H9 (cell line): ENCODE results near the gene PROSER1. TPM values are rescaled to one million over a fixed set of nuclear protein-coding genes. Genes with fewer than 3 reads are reported as not detected.

Source experiments
- DNase-seq: peaks from one replicate; pipeline ENCODE4 v3.0.0-alpha.2; 2017
- H2AFZ ChIP-seq: one replicate; pipeline ENCODE4 v1.6.1; 2013; ENCODE audit warnings: mild to moderate bottlenecking, low read length, control low read depth, moderate library complexity
- H2AK5ac ChIP-seq: 2 replicates; pipeline ENCODE4 v1.6.1; 2013; ENCODE audit warnings: low read length, control low read depth, mixed read lengths; ENCODE audit not compliant: insufficient read length
- H2BK120ac ChIP-seq: one replicate; pipeline ENCODE4 v1.6.1; 2013; ENCODE audit warnings: low read depth, mild to moderate bottlenecking, low read length, control low read depth, inconsistent platforms; ENCODE audit not compliant: poor library complexity, severe bottlenecking
- H2BK12ac ChIP-seq: 2 replicates; pipeline ENCODE4 v1.6.1; 2013; ENCODE audit warnings: low read length, control low read depth, mixed read lengths, low read depth; ENCODE audit not compliant: insufficient read length
- H2BK15ac ChIP-seq: 2 replicates; pipeline ENCODE4 v1.6.1; 2013; ENCODE audit warnings: low read depth, low read length, control low read depth
- H2BK20ac ChIP-seq: one replicate; pipeline ENCODE4 v1.6.1; 2013; ENCODE audit warnings: low read depth, mild to moderate bottlenecking, low read length, control low read depth, inconsistent platforms; ENCODE audit not compliant: poor library complexity, severe bottlenecking
- H2BK5ac ChIP-seq: 2 replicates; pipeline ENCODE4 v1.6.1; 2013; ENCODE audit warnings: low read length, control low read depth, mixed read lengths; ENCODE audit not compliant: insufficient read length
- H3K14ac ChIP-seq: 2 replicates; pipeline ENCODE4 v1.6.1; 2013; ENCODE audit warnings: low read length, control low read depth; ENCODE audit not compliant: insufficient read depth
- H3K18ac ChIP-seq: 2 replicates; pipeline ENCODE4 v1.6.1; 2013; ENCODE audit warnings: low read depth, mild to moderate bottlenecking, mixed read lengths, low read length, control low read depth; ENCODE audit not compliant: insufficient read length
- H3K23ac ChIP-seq: 2 replicates; pipeline ENCODE4 v1.6.1; 2013; ENCODE audit warnings: low read length, control low read depth, mixed read lengths, low read depth; ENCODE audit not compliant: insufficient read length
- H3K23me2 ChIP-seq: 2 replicates; pipeline ENCODE4 v1.6.1; 2013; ENCODE audit warnings: low read depth, mild to moderate bottlenecking, mixed read lengths, low read length, control low read depth; ENCODE audit not compliant: insufficient read length, poor library complexity, severe bottlenecking
- H3K27ac ChIP-seq: 2 replicates; pipeline ENCODE4 v1.5.1; 2013; ENCODE audit warnings: low read length, control low read depth, mixed read lengths, low read depth; ENCODE audit not compliant: insufficient read length
- H3K27me3 ChIP-seq: 2 replicates; pipeline ENCODE4 v1.6.1; 2013; ENCODE audit warnings: low read length, control low read depth, inconsistent platforms; ENCODE audit not compliant: insufficient read depth
- H3K4ac ChIP-seq: 2 replicates; pipeline ENCODE4 v1.6.1; 2013; ENCODE audit warnings: low read depth, mild to moderate bottlenecking, control low read depth, inconsistent platforms, low read length, moderate library complexity
- H3K4me1 ChIP-seq: 2 replicates; pipeline ENCODE4 v1.6.1; 2013; ENCODE audit warnings: low read length, control low read depth, inconsistent platforms; ENCODE audit not compliant: insufficient read depth
- H3K4me2 ChIP-seq: 2 replicates; pipeline ENCODE4 v1.6.1; 2013; ENCODE audit warnings: low read length, control low read depth, mixed read lengths; ENCODE audit not compliant: insufficient read length, insufficient read depth
- H3K56ac ChIP-seq: 2 replicates; pipeline ENCODE4 v1.6.1; 2013; ENCODE audit warnings: low read depth, mild to moderate bottlenecking, mixed read lengths, low read length, control low read depth; ENCODE audit not compliant: insufficient read length
- H3K79me1 ChIP-seq: 2 replicates; pipeline ENCODE4 v1.6.1; 2013; ENCODE audit warnings: low read depth, mild to moderate bottlenecking, moderate library complexity, low read length, control low read depth, inconsistent platforms; ENCODE audit not compliant: insufficient read depth, poor library complexity, severe bottlenecking
- H3K79me2 ChIP-seq: 2 replicates; pipeline ENCODE4 v1.6.1; 2013; ENCODE audit warnings: low read length, control low read depth, inconsistent platforms; ENCODE audit not compliant: insufficient read depth
- H3K9ac ChIP-seq: 2 replicates; pipeline ENCODE4 v1.6.1; 2013; ENCODE audit warnings: low read length, control low read depth, mixed read lengths; ENCODE audit not compliant: insufficient read length; ENCODE audit errors: extremely low read depth
- H3K9me3 ChIP-seq: one replicate; pipeline ENCODE4 v1.6.1; 2013; ENCODE audit warnings: low read depth, low read length, inconsistent platforms; ENCODE audit not compliant: control insufficient read depth
- H3T11ph ChIP-seq: one replicate; pipeline ENCODE4 v1.6.1; 2013; ENCODE audit warnings: mild to moderate bottlenecking, low read length, control low read depth, inconsistent platforms
- H4K20me1 ChIP-seq: one replicate; pipeline ENCODE4 v1.6.1; 2013; ENCODE audit not compliant: control insufficient read depth, insufficient read length, insufficient read depth
- H4K5ac ChIP-seq: 2 replicates; pipeline ENCODE4 v1.6.1; 2013; ENCODE audit warnings: low read depth, mild to moderate bottlenecking, mixed read lengths, low read length, control low read depth; ENCODE audit not compliant: insufficient read length
- H4K8ac ChIP-seq: replicated peaks from 2 replicates; pipeline ENCODE4 v1.6.1; 2013; ENCODE audit warnings: low read length, control low read depth, mixed read lengths, low read depth; ENCODE audit not compliant: insufficient read length
- H4K91ac ChIP-seq: 2 replicates; pipeline ENCODE4 v1.6.1; 2013; ENCODE audit warnings: low read depth, mild to moderate bottlenecking, moderate library complexity, mixed read lengths, low read length, control low read depth; ENCODE audit not compliant: insufficient read length
- H3K27ac Mint-ChIP-seq, 3 experiments: 2 replicates in 2 of 3; 3 replicates in 1 of 3; pipeline ENCODE4 v1.8.0; 2020 to 2021; ENCODE audit warnings: mixed read lengths in 3 of 3, mild to moderate bottlenecking in 1 of 3, moderate library complexity in 1 of 3
- H3K27me3 Mint-ChIP-seq: 2 replicates; pipeline ENCODE4 v1.8.0; 2021; ENCODE audit warnings: low read depth, mild to moderate bottlenecking, moderate library complexity, mixed read lengths
- H3K36me3 Mint-ChIP-seq, 3 experiments: 2 replicates in 2 of 3; 3 replicates in 1 of 3; pipeline ENCODE4 v1.8.0; 2020 to 2021; ENCODE audit warnings: low read depth in 3 of 3, mixed read lengths in 3 of 3; ENCODE audit not compliant: insufficient read depth in 1 of 3
- H3K4me1 Mint-ChIP-seq, 2 experiments: 2 replicates each; pipeline ENCODE4 v1.8.0; 2020; ENCODE audit warnings: mixed read lengths in 2 of 2
- H3K4me3 Mint-ChIP-seq, 2 experiments: 2 replicates in 1 of 2; 3 replicates in 1 of 2; pipeline ENCODE4 v1.8.0; 2020 to 2021; ENCODE audit warnings: mild to moderate bottlenecking in 2 of 2, mixed read lengths in 2 of 2, moderate library complexity in 1 of 2
- H3K9me3 Mint-ChIP-seq, 2 experiments: 2 replicates in 1 of 2; 3 replicates in 1 of 2; pipeline ENCODE4 v1.8.0; 2020; ENCODE audit warnings: mild to moderate bottlenecking in 2 of 2, mixed read lengths in 2 of 2, moderate library complexity in 1 of 2
- WGBS: extraction: QIAGEN DNeasy Blood & Tissue Kit; methylation state at CpG from one replicate; pipeline ENCODE4 v1.1.7; 2013; ENCODE audit warnings: missing lambda C conversion rate, low lambda C conversion rate, mixed read lengths; ENCODE audit not compliant: insufficient read length; ENCODE audit errors: extremely low coverage; 5-methylcytosine and 5-hydroxymethylcytosine counted together
- total RNA-seq: library from RNA; stranded (reverse); gene quantifications from 2 replicates; pipeline ENCODE4 v1.2.1, GENCODE V29; 2021
- TF ChIP-seq, protein P1 (sequence below): fragments of 200-600 bp; sonication (generic); conservative IDR thresholded peaks from 3 replicates; pipeline ENCODE4 v1.8.0; 2021; ENCODE audit warnings: antibody characterized with exemption, mild to moderate bottlenecking

The PROSER1 gene
- total RNA-seq, 1 experiment from 2014 or later = 84.6 TPM

DNA sequence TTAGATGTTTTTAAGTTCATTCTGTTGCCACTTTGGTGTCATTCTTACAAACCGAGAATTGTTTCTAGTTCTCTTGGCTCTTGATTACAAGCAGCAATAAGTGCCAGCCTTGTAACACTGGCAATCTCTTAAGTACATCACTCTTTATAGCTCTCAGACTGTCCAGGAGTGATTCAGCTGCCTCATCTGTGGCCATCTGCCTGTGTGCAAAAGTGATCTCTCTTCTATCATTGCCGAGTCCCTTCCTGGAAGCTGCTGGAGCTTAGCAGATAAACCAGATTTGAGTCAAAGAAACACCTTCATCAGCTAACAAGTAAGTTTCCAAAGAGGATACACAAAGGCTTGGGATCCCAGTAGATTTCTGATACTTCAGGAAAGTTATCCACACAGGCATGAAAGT is 70.4 kb downstream of the PROSER1 start:
- Histone ChIP-seq H3K27ac (no peak overlapping the region), H3K23ac (no peak overlapping the region), H3K9ac (no peak overlapping the region), H3K79me2 (no peaks in the 10 kb centered on the region), H2BK20ac (no peak overlapping the region), H3K27me3 (no peaks in the 10 kb centered on the region), H3T11ph (no peak overlapping the region), H2AFZ (no peak overlapping the region), H4K91ac (no peak overlapping the region), H3K18ac (no peak overlapping the region), H4K8ac (no peak overlapping the region), H4K5ac (no peak overlapping the region), H3K56ac (no peak overlapping the region), H2BK12ac (no peak overlapping the region), H3K4me2 (no peak overlapping the region), H2BK120ac (no peak overlapping the region), H3K79me1 (no peaks in the 10 kb centered on the region), H3K9me3 (no peaks in the 10 kb centered on the region), H2AK5ac (no peak overlapping the region), H3K4me1 (peaks cover 4% of the 10 kb centered on the region; the same call in 1 of the 2 replicates), H3K14ac (no peak overlapping the region), H3K23me2 (no peaks in the 10 kb centered on the region), H3K4ac (no peak overlapping the region), H4K20me1 (no peaks in the 10 kb centered on the region), H2BK15ac (no peak overlapping the region), H2BK5ac (no peak overlapping the region)
- WGBS = no CpG with 5 or more reads among the region's 2 CpGs
- Mint-ChIP-seq H3K27me3 (no peaks in the 10 kb centered on the region), H3K4me3 (no peak overlapping the region), H3K4me1 (peaks cover 19 to 27% of the 10 kb centered on the region in 2 experiments), H3K27ac (no peak overlapping the region; a peak in 1 of 7 replicates), H3K36me3 (no peaks in the 10 kb centered on the region; a peak in 1 of 7 replicates), H3K9me3 (peaks cover 0 to 4% of the 10 kb centered on the region in 2 experiments; a peak in 2 of 5 replicates)
- TF ChIP-seq, protein P1, sequence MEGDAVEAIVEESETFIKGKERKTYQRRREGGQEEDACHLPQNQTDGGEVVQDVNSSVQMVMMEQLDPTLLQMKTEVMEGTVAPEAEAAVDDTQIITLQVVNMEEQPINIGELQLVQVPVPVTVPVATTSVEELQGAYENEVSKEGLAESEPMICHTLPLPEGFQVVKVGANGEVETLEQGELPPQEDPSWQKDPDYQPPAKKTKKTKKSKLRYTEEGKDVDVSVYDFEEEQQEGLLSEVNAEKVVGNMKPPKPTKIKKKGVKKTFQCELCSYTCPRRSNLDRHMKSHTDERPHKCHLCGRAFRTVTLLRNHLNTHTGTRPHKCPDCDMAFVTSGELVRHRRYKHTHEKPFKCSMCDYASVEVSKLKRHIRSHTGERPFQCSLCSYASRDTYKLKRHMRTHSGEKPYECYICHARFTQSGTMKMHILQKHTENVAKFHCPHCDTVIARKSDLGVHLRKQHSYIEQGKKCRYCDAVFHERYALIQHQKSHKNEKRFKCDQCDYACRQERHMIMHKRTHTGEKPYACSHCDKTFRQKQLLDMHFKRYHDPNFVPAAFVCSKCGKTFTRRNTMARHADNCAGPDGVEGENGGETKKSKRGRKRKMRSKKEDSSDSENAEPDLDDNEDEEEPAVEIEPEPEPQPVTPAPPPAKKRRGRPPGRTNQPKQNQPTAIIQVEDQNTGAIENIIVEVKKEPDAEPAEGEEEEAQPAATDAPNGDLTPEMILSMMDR = no peak
- no peak for DNase-seq
